Gastroesophageal sphincter (tissue), 4 donors: ENCODE measurements around the gene RBBP8NL. TPM values are rescaled to one million over a fixed set of nuclear protein-coding genes. Genes with fewer than 3 reads are reported as not detected.

Experiments
- ATAC-seq: fragments of 150-250 bp; one replicate; pipeline ENCODE4 v1.9.1; 2016; ENCODE audit warnings: mild to moderate bottlenecking, moderate library complexity
- H3K27ac ChIP-seq, 4 donors: fragments of 200-600 bp; sonication (generic) in 3 of 4; 1 replicate in 3 of 4; 2 replicates in 1 of 4; pipeline ENCODE4 v1.5.1; 2016 to 2019
- H3K27me3 ChIP-seq: fragments of 200-600 bp; sonication (generic); one replicate; pipeline ENCODE4 v1.5.1; 2019
- H3K36me3 ChIP-seq, 2 donors: fragments of 200-600 bp; sonication (generic); one replicate each; pipeline ENCODE4 v1.5.1; 2019; ENCODE audit warnings: control low read depth in 1 of 2
- H3K4me1 ChIP-seq, 3 donors: fragments of 200-600 bp; sonication (generic); 1 replicate in 2 of 3; 2 replicates in 1 of 3; pipeline ENCODE4 v1.5.1; 2016 to 2019; ENCODE audit warnings: control low read depth in 2 of 3
- H3K4me3 ChIP-seq, 2 donors: fragments of 200-600 bp; sonication (generic); one replicate each; pipeline ENCODE4 v1.5.1; 2019; ENCODE audit warnings: mild to moderate bottlenecking in 1 of 2, moderate library complexity in 1 of 2
- H3K9me3 ChIP-seq, 3 donors: fragments of 200-600 bp; sonication (generic); one replicate each; pipeline ENCODE4 v1.5.1; 2017 to 2019; ENCODE audit warnings: control low read depth in 2 of 3
- EP300 ChIP-seq: sonication (generic); formaldehyde crosslinking; IDR thresholded peaks from one replicate; pipeline ENCODE4 v1.6.1; 2017; ENCODE audit warnings: antibody characterized with exemption, mild to moderate bottlenecking
- POLR2A ChIP-seq, 2 donors: fragments of 450-650 bp; IDR thresholded peaks; one replicate each; pipeline ENCODE4 v1.6.1; 2017; ENCODE audit warnings: antibody characterized with exemption in 2 of 2, mild to moderate bottlenecking in 2 of 2, moderate library complexity in 1 of 2
- POLR2AphosphoS5 ChIP-seq: sonication (generic); formaldehyde crosslinking; IDR thresholded peaks from one replicate; pipeline ENCODE4 v1.6.1; 2017; ENCODE audit warnings: antibody characterized with exemption
- WGBS, 2 donors: methylation state at CpG; one replicate each; pipeline ENCODE4 v1.1.5; 2018; ENCODE audit warnings: low coverage in 1 of 2; 5-methylcytosine and 5-hydroxymethylcytosine counted together
- total RNA-seq, 4 donors: library from RNA; depleted of rRNA; stranded (reverse); fragments of >200 nt; gene quantifications; one replicate each; pipeline ENCODE4 v1.1.0, GENCODE V29; 2016
- TF ChIP-seq, protein P1 (sequence below), 4 experiments: fragments of 200-600 bp in 2 of 4; fragments of 450-650 bp in 2 of 4; sonication (generic) in 1 of 4; IDR thresholded peaks; one replicate each; pipeline ENCODE4 v1.5.1; 2017 to 2019; ENCODE audit warnings: antibody characterized with exemption in 4 of 4, mild to moderate bottlenecking in 2 of 4, moderate library complexity in 2 of 4

The RBBP8NL gene
- total RNA-seq, 4 donors from 2014 or later = 0.20 TPM; not detected in 3

DNA sequence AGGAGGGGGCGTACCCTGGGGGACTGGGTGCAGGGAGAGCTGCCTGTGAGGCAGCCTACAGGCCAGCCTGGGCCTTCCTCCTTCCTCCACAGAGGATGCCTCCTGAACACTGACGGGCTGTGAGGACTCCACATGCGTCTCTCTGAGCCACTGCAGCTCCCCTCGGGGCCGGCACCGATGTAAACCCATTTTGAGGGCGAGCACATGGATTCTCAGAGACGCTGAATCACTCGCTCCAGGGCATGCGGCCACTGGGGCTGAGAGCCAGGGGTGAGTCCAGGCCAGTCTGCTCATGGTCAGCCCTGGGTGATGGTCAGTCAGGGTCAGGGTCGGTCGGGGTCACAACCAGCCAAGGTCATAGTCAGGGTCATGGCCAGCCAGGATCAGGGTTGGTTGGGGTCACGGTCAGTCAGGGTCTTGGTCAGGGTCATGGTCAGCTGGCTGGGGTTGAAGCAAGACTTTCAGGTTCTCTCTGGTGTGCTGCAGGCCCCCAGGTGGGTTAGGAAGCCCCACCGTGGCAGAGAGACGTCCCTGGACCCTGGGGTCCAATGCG, 14.7 kb upstream of the RBBP8NL start:
- ATAC-seq = no peak
- WGBS, 2 donors = 61% methylated on average over 3 of the region's 16 CpGs; no CpG with 5 or more reads in 1 of the 2 donors
- Histone ChIP-seq H3K27me3 (peaks cover 25% of the 10 kb centered on the region), H3K36me3 (no peaks in the 10 kb centered on the region), H3K27ac (no peak overlapping the region), H3K4me1 (peaks cover 0 to 18% (median 8%) of the 10 kb centered on the region in 3 donors), H3K4me3 (no peak overlapping the region), H3K9me3 (no peaks in the 10 kb centered on the region)
- no peak for TF ChIP-seq POLR2A (IDR thresholded peaks at IDR 0.05)
- TF ChIP-seq, protein P1, sequence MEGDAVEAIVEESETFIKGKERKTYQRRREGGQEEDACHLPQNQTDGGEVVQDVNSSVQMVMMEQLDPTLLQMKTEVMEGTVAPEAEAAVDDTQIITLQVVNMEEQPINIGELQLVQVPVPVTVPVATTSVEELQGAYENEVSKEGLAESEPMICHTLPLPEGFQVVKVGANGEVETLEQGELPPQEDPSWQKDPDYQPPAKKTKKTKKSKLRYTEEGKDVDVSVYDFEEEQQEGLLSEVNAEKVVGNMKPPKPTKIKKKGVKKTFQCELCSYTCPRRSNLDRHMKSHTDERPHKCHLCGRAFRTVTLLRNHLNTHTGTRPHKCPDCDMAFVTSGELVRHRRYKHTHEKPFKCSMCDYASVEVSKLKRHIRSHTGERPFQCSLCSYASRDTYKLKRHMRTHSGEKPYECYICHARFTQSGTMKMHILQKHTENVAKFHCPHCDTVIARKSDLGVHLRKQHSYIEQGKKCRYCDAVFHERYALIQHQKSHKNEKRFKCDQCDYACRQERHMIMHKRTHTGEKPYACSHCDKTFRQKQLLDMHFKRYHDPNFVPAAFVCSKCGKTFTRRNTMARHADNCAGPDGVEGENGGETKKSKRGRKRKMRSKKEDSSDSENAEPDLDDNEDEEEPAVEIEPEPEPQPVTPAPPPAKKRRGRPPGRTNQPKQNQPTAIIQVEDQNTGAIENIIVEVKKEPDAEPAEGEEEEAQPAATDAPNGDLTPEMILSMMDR (IDR thresholded peaks at IDR 0.05) = no peak
- TF ChIP-seq POLR2AphosphoS5 = no peak
- TF ChIP-seq EP300 = no peak

DNA sequence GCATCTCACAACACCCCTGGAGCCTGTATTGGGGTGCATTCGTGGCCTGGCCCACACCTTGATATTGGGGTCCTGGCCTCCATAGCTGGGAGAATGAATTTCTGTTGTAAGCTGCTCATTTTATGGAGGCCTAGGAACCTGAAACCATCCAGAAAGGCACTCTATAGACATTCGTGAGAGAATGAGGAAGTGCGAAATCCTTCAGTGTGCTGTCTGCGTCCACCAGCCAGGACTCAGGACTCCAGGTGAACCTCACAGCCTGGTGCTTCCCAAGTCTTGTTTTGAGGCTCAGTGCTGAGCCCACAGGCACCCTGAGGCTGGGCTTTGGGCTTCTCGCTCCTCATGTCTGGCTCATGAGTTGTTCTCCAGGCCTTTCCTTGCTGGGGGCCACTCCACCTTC, 11.9 kb upstream of the RBBP8NL start:
- WGBS, 2 donors = 61% methylated on average over 3 of the region's 5 CpGs; no CpG with 5 or more reads in 1 of the 2 donors
- no peak for ATAC-seq
- H3K36me3 ChIP-seq = no peaks in the 10 kb centered on the region
- H3K27ac ChIP-seq = no peak overlapping the region
- TF ChIP-seq POLR2A (IDR thresholded peaks at IDR 0.05) (no peak), POLR2AphosphoS5 (no peak), EP300 (no peak)
- TF ChIP-seq, protein P1 (IDR thresholded peaks at IDR 0.05) = no peak
- H3K4me3 ChIP-seq = no peak overlapping the region
- H3K4me1 ChIP-seq = peaks cover 0 to 25% (median 8%) of the 10 kb centered on the region in 3 donors
- H3K27me3 ChIP-seq = peaks cover 15% of the 10 kb centered on the region
- H3K9me3 ChIP-seq = no peaks in the 10 kb centered on the region

DNA sequence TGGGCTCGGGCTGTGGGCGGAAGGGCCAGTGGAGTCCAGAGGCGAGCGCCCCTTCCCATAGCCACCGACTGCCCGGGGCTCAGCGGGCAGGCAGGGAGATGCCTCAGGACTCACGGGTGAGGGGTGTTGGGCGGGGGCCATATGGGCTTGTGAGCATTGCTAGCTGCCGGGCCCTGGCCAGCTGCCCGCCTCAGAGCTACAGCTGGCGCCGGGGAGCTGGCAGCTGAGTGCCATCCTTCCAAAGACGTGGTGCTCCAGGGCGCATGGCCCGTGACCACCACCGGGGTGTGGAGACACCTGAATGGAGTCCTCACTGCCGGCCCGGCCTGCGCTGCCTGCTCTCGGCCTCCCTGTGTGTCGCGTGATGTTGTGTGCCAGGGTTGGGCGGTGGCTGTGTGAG, 10.6 kb upstream of the RBBP8NL start:
- ATAC-seq = peak; percentile 47
- WGBS, 2 donors = 40 to 50% methylated on average over 2 to 4 of the region's 24 CpGs
- H3K27ac ChIP-seq = peak overlapping the region in 3 of 4 donors; percentile 56 to 72 (median 68)

DNA sequence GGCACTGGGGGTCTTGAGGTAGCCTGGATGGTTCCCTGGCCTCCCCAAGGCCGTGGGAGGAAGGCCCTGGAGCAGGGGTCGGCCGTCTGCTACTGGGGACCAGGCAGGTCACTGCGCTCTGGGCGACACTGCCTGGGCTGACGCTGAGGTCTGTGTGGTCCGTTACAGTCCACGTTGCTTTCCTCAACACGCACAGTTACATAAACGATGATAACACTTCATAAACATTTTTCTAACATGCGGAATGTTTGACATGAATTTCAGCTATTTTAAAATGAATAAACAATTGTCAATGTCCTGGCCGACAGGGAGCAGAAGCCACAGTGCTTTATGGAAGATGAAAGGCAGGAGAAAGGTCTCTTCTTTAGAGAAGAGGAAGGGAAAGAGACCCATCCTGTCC, 10.2 kb upstream of the RBBP8NL start:
- peaks cover 15% of the 10 kb centered on the region for H3K27me3 ChIP-seq
- H3K27ac ChIP-seq = peak overlapping the region in 3 of 4 donors; percentile 56 to 72 (median 68)
- WGBS, 2 donors = 19 to 28% methylated on average over 3 to 7 of the region's 12 CpGs
- H3K9me3 ChIP-seq = no peaks in the 10 kb centered on the region
- no peaks in the 10 kb centered on the region for H3K36me3 ChIP-seq
- H3K4me1 ChIP-seq = peaks cover 0 to 39% (median 12%) of the 10 kb centered on the region in 3 donors
- H3K4me3 ChIP-seq = no peak overlapping the region
- TF ChIP-seq, protein P1 (IDR thresholded peaks at IDR 0.05) = no peak
- TF ChIP-seq POLR2AphosphoS5 = no peak
- no peak for TF ChIP-seq EP300
- no peak for TF ChIP-seq POLR2A (IDR thresholded peaks at IDR 0.05)
- ATAC-seq = no peak

More for the DNA sequence above, 10.6 kb upstream of the RBBP8NL start:
- no peaks in the 10 kb centered on the region for H3K9me3 ChIP-seq
- H3K4me1 ChIP-seq = peaks cover 0 to 38% (median 12%) of the 10 kb centered on the region in 3 donors
- H3K36me3 ChIP-seq = no peaks in the 10 kb centered on the region
- H3K4me3 ChIP-seq = no peak overlapping the region
- TF ChIP-seq, protein P1 (IDR thresholded peaks at IDR 0.05) = no peak
- TF ChIP-seq POLR2AphosphoS5 (no peak), POLR2A (IDR thresholded peaks at IDR 0.05) (no peak)
- H3K27me3 ChIP-seq = peaks cover 15% of the 10 kb centered on the region

DNA sequence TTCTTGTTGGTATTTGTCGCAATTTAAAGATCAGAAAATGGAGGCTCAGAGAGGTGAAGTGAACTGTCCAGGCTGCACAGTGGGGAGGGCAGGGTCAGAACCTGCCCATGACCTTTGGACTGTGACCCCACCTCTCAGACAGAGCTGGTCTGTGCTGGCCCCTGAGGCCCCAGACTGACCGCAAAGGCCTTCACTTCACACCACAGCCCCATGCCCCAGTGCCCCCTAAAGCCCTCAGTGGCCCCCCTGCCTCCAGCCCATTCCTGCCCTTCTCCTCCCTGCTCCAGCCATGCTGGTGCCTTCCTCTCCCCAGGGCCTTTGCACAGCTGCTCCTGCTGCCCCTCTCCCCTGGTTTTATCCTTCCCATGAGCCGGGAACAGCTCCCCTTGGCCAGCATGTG, 9.4 kb upstream of the RBBP8NL start:
- Histone ChIP-seq H3K27me3 (peaks cover 15% of the 10 kb centered on the region), H3K9me3 (no peaks in the 10 kb centered on the region), H3K4me1 (peaks cover 0 to 39% (median 12%) of the 10 kb centered on the region in 3 donors), H3K27ac (no peak overlapping the region), H3K4me3 (no peak overlapping the region), H3K36me3 (no peaks in the 10 kb centered on the region)
- 100% methylated on average over 1 of the region's 3 CpGs for WGBS, 2 donors
- no peak for ATAC-seq
- no peak for TF ChIP-seq POLR2AphosphoS5
